Psoas muscle (tissue), 8 donors: ENCODE results near the gene METTL22. TPM values are rescaled to one million over a fixed set of nuclear protein-coding genes. Genes with fewer than 3 reads are reported as not detected.

Source experiments
- ATAC-seq, 4 donors: fragments of 200-7000 bp; cut with Tn5 transposase; one replicate each; pipeline ENCODE4 v1.9.1; 2020; ENCODE audit warnings: moderate library complexity in 3 of 4, mild to moderate bottlenecking in 2 of 4
- DNase-seq, 2 donors: peaks; one replicate each; pipeline ENCODE4 v3.0.0-alpha.2; 2020
- H3K27ac ChIP-seq: fragments of 200-600 bp; one replicate; pipeline ENCODE4 v1.8.0; 2022
- H3K27me3 ChIP-seq, 3 donors: fragments of 200-600 bp in 1 of 3; one replicate each; pipeline versions ENCODE4 v1.6.1 to v1.8.0; 2013 to 2022; ENCODE audit warnings: low read length in 2 of 3, mild to moderate bottlenecking in 2 of 3, moderate library complexity in 1 of 3; ENCODE audit not compliant: insufficient read depth in 3 of 3
- H3K36me3 ChIP-seq, 2 donors: fragments of 200-600 bp in 1 of 2; one replicate each; pipeline versions ENCODE4 v1.6.1 to v1.8.0; 2013 to 2022; ENCODE audit warnings: low read depth in 1 of 2, mild to moderate bottlenecking in 1 of 2, moderate library complexity in 1 of 2; ENCODE audit not compliant: insufficient read depth in 1 of 2
- H3K4me1 ChIP-seq: fragments of 200-600 bp; one replicate; pipeline ENCODE4 v1.8.0; 2022
- H3K4me3 ChIP-seq: fragments of 200-600 bp; one replicate; pipeline ENCODE4 v1.8.0; 2022; ENCODE audit warnings: mild to moderate bottlenecking
- H3K9me3 ChIP-seq: fragments of 200-600 bp; one replicate; pipeline ENCODE4 v1.8.0; 2022
- CTCF ChIP-seq: fragments of 200-600 bp; IDR thresholded peaks from one replicate; pipeline ENCODE4 v1.8.0; 2022; ENCODE audit warnings: antibody characterized with exemption
- WGBS, 3 donors: extraction: QIAGEN DNeasy Blood & Tissue Kit; methylation state at CpG; one replicate each; pipeline versions ENCODE4 v1.1.6 to v1.1.7; 2013; 5-methylcytosine and 5-hydroxymethylcytosine counted together
- intact Hi-C, 2 donors: fragments of 100-400 bp; cut with DNase I; formaldehyde crosslinking; loops; one replicate each; pipeline versions ENCODE4 v1.11.0 to v1.14.2; 2022
- polyA plus RNA-seq, 3 donors: library from polyadenylated mRNA; stranded (reverse); fragments of 200-250 nt; gene quantifications; one replicate each; pipeline ENCODE4 v1.2.3, GENCODE V29; 2013
- total RNA-seq, 4 donors: library from RNA; stranded (reverse); fragmentation: NEBNext Ultra II Directional in 2 of 4; extraction: Animal tissue kit (Norgen Biotek cat#: 25700) in 2 of 4; gene quantifications; one replicate each; pipeline versions ENCODE4 v1.2.1 to v1.2.4, GENCODE V29; 2021 to 2023
- donor health status: healthy with polysubstance abuse.
- donor health status: DM: no; HTN: no; CAD: no; lungs with moderate emphysema.
- donor health status: Bipolar disorder and iron deficiency.
- donor health status: healthy.
- donor health status: DM: yes; HTN: yes; CAD: no.
- donor health status: DM: no; HTN: no; CAD: no.
- donor health status: DM: no; HTN: no; CAD: no.
- donor health status: DM: yes; HTN: yes; CAD: no.

The METTL22 gene
- total and polyA plus RNA-seq, 7 donors, result 46.7 to 85.9 (median 71.5) TPM

- DNase-seq, result no peak
- intact Hi-C loops, result loop anchor here in 1 of 2 donors (1.0 to 2.0 kb wide), 2 partner anchors 54 to 174 kb away; no protein-coding TSS in a partner anchor
- 17 to 20% (median 18%) methylated on average over 12 of the region's 12 CpGs for WGBS, 3 donors
These were observed 301 bp upstream of the METTL22 start for GRCh38 chr16:8621222-8621571.

GRCh38 chr16:8622315-8622656 lies 788 bp downstream of the METTL22 start:
- 1 to 7% (median 6%) methylated on average over 4 of the region's 4 CpGs for WGBS, 3 donors
- H3K4me3 ChIP-seq, result peak overlapping the region; percentile 85
- H3K27me3 ChIP-seq, result no peaks in the 10 kb centered on the region
- DNase-seq, result no peak
- no peak for TF ChIP-seq CTCF
- H3K4me1 ChIP-seq, result peaks cover 18% of the 10 kb centered on the region
- peak overlapping the region; percentile 94 for H3K27ac ChIP-seq
- intact Hi-C loops, result no loop called here
- peaks cover 6 to 21% of the 10 kb centered on the region in 2 donors for H3K36me3 ChIP-seq
- no peak for ATAC-seq
- H3K9me3 ChIP-seq, result no peaks in the 10 kb centered on the region

More at GRCh38 chr16:8621222-8621571, 301 bp upstream of the METTL22 start:
- no peak for ATAC-seq
- peaks cover 2 to 10% of the 10 kb centered on the region in 2 donors for H3K36me3 ChIP-seq
- peak overlapping the region; percentile 94 for H3K27ac ChIP-seq
- no peaks in the 10 kb centered on the region for H3K9me3 ChIP-seq
- no peaks in the 10 kb centered on the region for H3K27me3 ChIP-seq
- H3K4me3 ChIP-seq, result peak overlapping the region; percentile 85
- peaks cover 18% of the 10 kb centered on the region for H3K4me1 ChIP-seq
- no peak for TF ChIP-seq CTCF

- H3K4me1 ChIP-seq, result peaks cover 18% of the 10 kb centered on the region
- DNase-seq (no peak), ATAC-seq (no peak)
- H3K9me3 ChIP-seq, result no peaks in the 10 kb centered on the region
- no peaks in the 10 kb centered on the region for H3K27me3 ChIP-seq
- peaks cover 6 to 34% of the 10 kb centered on the region in 2 donors for H3K36me3 ChIP-seq
- TF ChIP-seq CTCF, result no peak
- peak overlapping the region; percentile 85 for H3K4me3 ChIP-seq
- intact Hi-C loops, result no loop called here
- peak overlapping the region; percentile 19 for H3K27ac ChIP-seq
These were observed 2.1 kb downstream of the METTL22 start for GRCh38 chr16:8623634-8624033.

GRCh38 chr16:8625491-8626087 lies 4.1 kb downstream of the METTL22 start:
- Histone ChIP-seq H3K27ac (no peak overlapping the region), H3K4me3 (no peak overlapping the region), H3K9me3 (no peaks in the 10 kb centered on the region), H3K36me3 (peaks cover 17 to 54% of the 10 kb centered on the region in 2 donors), H3K27me3 (no peaks in the 10 kb centered on the region), H3K4me1 (peaks cover 18% of the 10 kb centered on the region)
- WGBS, 3 donors, result 89 to 92% (median 91%) methylated on average over 10 of the region's 10 CpGs
- TF ChIP-seq CTCF, result no peak
- intact Hi-C loops, result no loop called here
- no peak for ATAC-seq
- DNase-seq, result no peak

GRCh38 chr16:8626946-8627345 lies 5.4 kb downstream of the METTL22 start:
- ATAC-seq (no peak), DNase-seq (no peak)
- no peak overlapping the region for H3K27ac ChIP-seq
- no peak for TF ChIP-seq CTCF
- H3K9me3 ChIP-seq, result no peaks in the 10 kb centered on the region
- peaks cover 18% of the 10 kb centered on the region for H3K4me1 ChIP-seq
- H3K36me3 ChIP-seq, result peaks cover 17 to 67% of the 10 kb centered on the region in 2 donors
- no peaks in the 10 kb centered on the region for H3K27me3 ChIP-seq
- H3K4me3 ChIP-seq, result no peak overlapping the region
- WGBS, 3 donors, result 93 to 94% (median 93%) methylated on average over 8 of the region's 8 CpGs
- intact Hi-C loops, result no loop called here
